ENCODE data around the gene SELP.
A peak's percentile ranks its signal among the peaks of the same experiment; 100 is the strongest.

The SELP gene

DNA sequence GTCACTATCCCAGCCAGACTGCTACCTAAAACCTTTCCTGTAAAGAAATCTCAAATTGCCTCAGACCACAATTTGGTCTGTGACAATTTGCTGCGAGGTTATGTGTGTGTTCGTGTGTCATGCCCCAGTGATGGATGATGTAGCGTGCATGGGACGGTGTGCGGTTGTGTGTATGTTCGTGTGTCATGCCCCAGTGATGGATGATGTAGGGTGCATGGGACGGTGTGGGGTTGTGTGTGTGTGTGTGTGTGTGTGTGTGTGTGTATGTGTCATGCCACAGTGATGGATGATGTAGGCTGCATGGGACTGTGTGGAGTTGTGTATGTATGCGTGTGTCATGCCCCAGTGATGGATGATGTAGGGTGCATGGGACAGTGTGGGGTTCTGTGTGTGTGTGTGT, 9.4 kb downstream of the SELP start:
- no peak for DNase-seq (ENCODE audit: low spot score)

DNA sequence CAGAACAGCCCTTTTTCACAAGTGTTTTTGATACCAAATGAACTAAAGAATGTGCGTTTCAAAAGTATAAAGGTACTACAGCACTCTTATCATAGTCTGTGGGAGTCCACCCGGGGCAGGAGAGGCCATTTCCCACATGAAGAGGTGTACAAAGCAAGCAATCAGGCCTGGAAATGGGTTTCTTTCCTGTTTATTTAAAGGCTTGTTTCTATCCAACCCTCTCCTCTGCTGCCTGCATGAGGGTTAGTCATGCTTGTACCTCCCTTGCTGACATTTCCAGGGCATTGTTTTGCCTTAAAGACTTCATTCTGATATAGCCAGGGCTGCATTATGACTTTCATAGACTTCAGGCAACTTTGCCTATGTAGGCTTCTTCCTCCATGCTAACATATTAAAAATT, 11.6 kb downstream of the SELP start:
- no peak for DNase-seq (ENCODE audit: low spot score)

DNA sequence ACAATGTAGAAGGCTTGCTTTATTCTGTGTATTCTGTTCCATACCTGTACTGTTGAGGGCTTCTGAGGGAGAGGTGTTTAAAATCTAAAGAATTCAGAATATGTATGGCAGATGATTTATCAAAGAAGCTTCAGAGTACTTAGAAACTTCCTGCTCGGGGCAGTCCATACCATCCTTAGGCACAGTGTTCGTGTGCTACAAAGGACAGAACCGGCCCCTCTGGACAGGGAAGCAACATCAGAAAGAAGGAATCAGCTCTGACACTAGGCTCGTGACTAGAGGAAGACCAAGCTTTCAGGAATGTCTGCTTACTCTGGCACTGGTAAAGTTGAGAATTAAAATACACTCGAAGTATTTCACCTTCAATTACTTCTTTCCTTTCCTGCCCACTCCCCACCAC, 14.1 kb downstream of the SELP start:
- DNase-seq (ENCODE audit: low spot score), result no peak

DNA sequence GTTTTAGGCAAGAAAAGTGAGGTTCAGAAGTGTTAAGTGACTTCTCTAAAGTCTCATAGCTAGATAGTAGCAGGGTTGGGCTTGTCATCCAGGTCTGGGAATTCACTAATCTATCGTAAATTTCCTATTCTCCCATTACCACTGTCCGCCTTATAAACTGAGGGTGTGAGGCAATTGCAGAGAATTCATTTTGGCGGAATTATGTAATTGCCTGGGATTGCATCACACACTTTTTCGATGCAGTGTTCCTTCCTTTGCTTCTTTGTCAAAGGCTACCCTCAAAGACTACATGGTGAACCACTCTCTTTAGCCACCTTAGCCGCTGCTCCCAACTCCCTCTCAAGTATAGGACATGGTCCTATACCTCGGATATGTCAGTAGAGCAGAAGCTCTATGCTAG, 19.1 kb downstream of the SELP start:
- DNase-seq (ENCODE audit: low spot score), result no peak

DNA sequence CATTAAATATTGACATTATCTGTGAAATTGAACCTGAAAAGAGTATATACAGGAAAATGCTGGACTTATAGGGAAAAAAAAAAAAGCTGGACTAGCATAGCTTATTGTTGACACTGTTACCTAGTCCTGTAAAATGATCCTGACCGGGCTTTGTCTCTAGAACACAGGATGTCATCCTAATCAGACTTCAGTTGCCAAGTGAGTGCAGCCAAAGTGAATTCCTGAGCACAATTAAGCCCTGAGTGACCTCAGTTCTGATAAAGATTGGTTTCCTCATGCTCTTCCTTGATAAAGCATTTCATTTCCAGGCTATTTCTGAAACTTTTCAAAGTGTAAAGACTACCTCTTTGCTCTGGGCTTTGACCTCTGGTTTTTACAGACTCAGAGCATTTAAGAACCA, 19.8 kb downstream of the SELP start:
- DNase-seq (ENCODE audit: low spot score), result no peak

DNA sequence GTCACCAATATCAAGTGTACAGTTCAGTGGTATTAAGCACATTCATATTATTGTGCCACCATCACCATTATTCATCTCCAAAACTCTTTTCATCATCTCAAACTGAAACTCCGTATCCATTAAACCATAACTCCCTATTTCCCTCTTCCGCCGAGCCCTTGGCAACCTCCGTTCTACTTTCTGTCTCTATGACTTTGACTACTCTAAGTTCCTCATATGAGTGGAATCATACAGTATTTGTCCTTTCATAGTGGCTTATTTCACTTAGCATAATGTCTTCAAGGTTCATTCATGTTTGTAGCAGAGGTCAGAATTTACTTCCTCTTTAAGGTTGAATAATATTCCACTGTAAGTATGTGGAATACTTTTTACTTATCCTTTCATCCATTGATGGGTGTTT, 21.7 kb downstream of the SELP start:
- DNase-seq (ENCODE audit: low spot score), result no peak

DNA sequence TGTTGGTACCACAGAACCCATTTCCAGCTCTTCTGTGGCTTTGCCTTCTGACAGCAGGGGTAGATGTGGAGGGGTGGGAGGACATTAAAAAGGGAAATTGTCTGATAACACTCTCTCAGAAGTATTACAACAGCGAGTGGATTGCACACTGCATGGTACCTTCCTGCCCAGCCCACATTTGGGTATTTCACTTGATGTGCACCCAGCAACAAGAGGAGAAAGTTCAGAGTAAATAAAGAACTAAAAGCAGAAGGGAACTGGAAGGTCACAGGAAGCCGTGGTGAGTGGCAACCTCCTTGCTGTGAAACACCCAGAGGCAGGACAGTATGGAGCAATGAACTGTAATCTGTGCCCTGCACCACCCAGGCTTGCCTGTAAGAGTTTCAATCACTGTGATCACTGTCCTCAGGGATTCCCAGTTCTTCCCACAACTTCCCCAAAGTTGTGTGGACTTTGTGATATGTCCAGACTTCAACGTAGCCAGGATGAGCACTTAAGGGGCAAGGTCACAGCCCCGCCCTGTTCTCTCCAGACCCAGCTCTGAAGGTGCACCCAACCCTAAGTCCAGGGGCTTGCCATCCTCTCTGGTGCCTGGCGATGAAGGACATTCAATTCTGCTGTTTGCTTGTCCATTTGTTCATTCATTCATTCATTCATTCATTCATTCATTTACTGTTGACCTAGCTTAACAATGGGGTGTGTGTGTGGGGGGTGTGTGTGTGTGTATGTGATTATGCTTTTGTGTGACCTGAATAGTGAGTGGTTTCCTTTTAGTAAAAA, 25.0 kb downstream of the SELP start:
- DNase-seq (ENCODE audit: low spot score), result no peak

DNA sequence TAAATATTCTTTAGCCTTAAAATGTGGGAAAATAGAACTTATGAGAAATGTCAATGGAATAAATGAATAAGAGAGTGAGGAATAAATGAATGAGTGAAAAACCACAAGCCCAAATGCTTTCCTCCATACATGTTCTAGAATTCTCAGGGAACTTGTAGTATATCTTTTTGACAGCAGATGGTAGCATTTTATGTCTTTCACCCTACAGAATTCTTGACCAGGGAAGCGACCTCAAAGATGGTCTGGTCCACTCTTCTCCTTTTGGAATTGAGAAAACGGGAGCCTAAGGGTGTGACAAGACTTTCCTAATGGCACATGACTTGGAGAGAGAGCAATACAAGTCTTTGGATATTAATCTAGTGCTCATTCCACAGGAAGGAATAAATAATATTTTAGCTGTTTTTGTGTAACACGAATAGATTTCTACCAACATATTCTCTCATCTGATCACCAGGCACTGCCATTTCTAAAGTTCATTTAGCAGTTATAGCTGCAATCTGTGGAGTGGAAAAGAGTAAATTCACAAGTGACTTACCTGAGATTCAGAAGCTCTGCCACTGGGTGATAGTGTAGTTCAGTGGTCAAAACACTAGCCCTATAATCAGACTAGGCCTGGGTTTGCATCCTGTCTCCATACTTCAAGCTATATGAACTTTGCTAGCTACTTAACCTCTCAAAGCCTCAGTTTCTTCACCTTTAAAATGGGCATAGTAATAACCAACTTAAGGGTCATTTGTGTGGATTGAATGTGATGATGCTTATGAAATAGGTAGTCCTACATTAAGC, 28.6 kb downstream of the SELP start:
- peak; percentile 53 for DNase-seq (ENCODE audit: low spot score)

DNA sequence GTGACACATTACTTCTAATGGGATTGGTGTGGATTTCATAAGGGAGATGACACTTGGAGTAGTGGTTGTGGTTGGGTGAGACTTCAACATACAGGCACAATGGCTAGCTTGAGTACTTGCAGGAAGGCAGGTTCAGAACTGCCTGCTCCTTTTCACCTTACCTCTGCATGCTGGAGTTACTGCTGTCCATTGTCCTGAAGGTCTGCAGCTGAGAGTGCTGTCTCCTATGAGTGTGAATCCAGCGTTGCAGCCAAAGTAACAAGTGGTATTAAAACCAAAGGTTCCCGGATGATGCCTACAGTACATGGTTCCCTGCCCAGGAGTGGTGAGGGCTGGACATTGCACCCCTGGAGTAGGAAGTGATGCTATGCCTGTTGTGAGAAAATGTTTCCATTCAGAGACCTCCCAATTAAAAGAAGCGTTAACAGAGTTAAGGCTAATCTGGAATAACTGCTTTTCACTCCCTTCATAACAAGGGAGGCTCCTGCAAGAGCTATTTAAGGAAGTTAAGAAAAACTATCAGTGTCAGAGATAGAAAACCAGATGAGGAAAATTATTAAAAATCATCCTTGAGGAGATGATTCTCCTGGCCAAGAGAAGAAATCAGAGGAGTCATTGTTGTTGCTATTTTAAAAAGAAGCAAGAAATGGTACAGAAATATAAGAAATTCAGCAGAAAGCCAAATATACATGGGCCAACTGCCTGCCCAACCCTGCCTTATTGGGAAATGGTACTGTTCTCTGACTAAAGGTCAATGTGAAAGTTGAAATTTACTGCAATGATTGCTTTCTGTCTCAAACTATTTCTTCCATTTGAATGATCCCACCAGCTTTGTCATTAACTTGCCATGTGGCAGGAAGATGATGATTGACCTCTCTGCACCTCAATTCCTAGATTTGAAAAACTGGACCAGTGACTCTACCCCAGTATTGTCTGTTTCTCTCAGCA, 33.9 kb downstream of the SELP start:
- peak; percentile 40 for DNase-seq (ENCODE audit: low spot score)

DNA sequence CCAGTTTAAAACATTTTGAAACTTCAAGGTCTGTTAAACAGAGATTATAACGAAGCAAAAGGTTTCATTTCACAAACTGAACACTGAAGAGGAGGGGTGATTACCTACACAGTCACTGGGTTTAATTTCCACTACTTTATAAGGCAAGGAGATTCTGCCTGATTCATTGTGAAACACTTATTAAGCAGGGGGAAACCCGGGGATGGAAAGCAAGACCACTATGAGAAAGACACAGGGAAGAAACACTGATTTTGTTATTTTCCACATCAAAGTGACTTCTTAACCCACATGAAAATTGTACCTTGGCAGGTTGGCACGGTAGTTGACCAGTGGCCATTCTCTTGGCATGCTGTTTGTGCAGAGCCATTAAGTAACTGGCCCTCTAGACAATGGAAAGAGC, 35.5 kb downstream of the SELP start:
- DNase-seq (ENCODE audit: low spot score), result no peak

DNA sequence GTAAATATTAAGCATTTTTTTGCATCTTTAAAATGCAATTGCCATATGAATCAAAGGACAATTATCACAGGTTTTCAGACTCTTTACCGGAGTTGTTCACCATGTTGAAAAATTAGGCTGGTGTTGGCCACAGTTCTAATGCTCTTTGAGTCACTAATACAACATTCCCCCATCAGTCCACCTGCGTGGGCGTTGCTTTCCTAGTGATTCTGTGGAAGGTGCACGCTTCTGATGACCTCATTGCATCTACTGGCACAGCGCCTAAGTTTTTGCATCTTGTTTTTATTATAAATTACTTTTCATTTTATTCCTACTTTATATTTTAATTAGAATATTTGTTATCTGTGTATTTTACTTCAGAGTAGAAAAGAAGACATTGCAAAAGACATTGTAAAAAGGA, 39.0 kb downstream of the SELP start:
- DNase-seq (ENCODE audit: low spot score), result peak; percentile 9

DNA sequence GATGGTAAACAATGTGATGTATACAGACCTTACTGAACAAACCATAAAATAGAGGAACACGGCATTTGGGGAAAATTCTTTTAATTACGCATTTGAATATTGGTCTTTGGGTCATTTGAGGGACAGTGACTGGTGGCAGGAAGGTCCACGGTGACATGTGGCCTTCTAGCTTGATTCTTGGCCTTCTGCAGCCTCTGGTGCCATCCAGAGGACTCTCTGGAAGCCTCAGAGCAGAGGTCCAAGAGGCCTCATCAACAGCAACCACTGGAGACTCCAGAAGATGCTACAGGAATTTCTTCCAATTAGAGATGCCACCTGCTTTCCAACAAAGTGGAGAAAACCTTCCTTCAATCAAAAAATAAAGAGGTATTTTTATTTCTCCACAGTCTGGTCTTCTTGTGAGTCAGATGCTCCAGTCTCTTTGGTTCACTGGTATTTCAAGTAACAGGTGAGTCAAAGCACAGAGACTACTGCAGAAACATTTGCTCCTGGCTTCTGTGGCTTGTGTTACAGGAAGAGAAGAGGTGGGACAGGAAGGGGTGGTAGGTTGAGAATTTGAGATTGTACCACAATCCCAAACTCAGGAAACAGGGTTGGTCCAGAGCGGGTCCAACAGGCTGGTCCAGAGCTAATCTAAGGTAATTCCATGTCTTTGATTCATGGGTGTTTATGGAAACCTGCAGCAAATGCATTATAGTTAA, 41.0 kb downstream of the SELP start:
- DNase-seq (ENCODE audit: low spot score), result no peak

DNA sequence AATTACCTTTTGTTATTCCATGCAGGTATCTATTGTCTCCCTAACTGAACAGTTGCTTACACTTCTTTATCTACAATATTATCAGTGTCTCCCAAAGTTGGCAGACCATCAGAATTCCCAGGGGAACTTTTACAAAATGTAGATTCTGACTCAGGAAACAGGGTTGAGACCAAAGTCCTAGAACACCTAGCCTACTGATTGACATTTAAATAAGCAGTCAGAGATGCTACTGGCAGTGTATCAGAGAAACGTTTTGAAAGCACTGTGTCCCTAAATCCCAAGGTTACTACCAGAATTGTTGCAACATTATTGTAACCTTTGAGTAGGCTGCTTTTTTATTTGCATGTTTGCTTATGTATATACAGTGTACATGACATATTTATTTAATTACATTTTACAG, 41.8 kb downstream of the SELP start:
- no peak for DNase-seq (ENCODE audit: low spot score)

DNA sequence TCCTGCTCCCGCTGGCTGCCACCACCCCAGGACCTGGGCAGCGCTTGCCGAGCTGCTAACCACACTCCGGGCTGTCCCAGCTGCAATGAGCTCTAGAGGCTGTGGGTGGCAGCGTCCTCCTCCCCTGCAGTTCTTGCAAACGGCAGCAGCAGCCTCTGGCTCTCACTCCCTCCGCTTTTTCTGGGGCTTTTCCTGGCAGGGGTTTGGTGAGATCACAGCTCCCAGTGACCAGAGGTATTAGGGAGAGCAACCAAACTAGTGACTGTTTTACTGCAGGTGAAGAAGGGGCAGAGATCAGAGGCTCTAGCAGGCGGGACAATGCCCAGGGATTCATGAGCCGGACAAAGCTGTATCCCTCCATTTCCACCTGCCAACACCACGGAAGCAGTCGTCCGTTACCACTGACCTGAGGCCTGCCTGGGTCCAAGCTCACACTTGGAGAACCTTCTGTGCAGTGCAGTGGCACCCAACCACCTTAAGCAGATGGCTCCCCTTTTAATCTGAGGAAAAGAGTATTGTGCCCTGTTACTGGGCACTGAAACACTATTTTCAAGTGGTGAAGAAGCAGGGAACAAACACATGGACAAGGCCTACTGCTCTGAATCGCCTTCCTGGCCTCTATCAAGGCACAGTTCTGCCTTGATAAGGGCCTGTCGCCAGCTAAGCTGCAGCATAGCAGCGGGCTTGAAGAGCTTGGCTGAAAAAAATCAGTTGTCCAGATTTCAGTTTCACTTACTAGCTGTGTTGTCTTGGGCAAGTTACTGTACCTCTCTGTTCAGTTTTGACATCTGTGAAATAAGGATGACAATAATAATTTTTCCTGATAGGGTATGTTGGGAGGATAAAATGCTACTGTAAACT, 43.3 kb downstream of the SELP start, which contains the start of gene F5:
Gene F5, minus strand, starts transcription at position 87 of the 861 bp plus-strand sequence. CDS start 95 bp downstream, outside the sequence.
- peak; percentile 62 for DNase-seq (ENCODE audit: low spot score)

DNA sequence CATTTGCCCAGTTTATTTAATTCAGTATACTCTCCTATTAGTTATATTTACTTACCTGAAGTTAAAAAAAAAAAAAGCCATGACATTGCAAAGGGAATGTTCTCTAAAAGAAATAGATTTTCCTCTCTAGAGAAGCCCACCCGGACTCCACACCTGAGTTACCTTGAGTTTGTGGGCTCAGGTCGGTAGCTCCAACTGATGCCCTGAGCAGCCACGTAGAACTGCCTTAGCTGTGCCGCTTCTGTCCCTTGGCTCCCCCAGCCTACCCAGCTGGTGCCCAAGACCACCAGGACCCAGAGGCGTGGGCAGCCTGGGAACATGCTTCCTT, 43.9 kb downstream of the SELP start:
- DNase-seq (ENCODE audit: low spot score), result no peak

DNA sequence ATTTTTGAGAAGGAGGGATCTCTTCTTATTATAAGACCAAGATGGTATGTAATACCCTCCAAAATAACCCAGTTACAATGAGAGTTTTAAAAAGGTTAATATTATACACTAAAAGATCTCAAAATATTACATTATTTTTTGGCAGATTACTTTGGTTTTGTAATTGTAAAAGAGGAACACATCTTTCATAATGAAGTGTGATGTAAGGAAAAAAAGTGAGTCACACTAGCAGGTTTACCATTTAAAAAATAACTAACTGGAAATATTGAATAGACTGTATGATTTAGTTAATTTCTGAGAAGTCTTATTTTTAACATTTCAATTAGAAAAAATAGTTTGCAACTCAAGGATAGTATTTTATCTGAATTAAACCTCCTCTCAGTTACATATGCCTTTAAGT, 44.7 kb downstream of the SELP start:
- DNase-seq (ENCODE audit: low spot score), result no peak

DNA sequence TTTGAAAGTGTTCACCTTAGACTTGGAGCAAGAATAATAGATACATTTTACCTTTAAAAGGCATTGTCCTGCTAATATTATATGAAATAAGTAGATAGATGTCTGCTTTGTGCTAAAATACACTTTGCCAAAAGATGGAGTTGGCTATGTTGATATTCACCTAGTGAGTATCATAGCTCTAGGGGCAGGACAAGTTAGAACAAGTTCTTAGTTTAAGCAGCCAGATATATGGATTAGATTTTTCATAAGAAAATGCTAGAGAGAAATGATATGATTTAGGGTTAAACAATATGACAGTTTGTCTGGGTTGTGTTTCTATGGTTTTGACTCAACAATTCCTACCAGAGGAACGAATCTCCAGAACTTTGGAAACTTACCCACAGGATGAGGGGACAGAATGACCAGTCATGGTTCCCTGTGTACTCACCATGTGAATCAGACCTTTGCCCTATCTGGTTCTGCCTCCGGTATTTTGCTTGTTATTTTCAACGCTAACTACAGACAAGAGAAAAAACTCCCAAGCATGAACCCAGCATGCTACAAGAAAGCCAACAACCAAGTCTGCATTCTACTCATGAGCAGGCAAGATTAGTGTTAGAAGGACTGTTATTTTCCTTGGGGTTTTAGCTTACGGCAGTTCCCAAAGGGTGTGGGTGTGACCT, 45.3 kb downstream of the SELP start:
- DNase-seq (ENCODE audit: low spot score), result peak; percentile 6

DNA sequence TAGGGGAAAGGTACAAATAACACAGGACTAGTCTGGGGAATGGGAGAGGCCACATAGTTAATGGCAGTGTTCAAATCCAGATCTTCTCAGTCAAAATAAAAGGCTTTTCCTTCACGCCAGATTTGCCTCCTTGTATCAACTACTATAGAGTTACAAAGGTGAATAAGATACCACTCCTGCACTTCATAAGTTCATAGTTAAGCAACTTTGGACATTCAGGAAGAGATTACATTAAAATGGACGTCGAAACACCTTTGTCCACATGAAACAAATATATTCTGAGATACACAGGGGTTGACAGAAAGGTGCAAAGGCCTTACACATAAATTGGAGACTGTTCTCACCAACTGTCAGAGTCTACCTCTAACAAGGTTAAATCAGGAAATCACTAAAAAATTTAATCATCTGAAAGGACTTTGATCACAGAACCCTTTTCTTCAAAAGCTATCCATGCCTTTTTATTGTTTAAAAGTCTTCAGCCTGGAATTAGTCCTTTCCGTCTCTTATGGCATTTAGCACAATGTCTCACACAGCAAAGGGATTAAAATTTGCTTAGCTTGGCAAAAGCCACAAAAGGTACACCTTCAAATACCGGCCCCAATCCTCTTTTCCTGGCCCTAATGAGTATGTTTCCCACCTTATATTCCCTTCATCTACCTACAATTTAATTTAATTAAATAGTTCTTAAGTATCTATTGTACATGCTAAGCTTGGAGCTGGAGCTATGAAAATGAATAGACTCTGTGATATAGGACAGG, 51.8 kb downstream of the SELP start:
- no peak for DNase-seq (ENCODE audit: low spot score)

DNA sequence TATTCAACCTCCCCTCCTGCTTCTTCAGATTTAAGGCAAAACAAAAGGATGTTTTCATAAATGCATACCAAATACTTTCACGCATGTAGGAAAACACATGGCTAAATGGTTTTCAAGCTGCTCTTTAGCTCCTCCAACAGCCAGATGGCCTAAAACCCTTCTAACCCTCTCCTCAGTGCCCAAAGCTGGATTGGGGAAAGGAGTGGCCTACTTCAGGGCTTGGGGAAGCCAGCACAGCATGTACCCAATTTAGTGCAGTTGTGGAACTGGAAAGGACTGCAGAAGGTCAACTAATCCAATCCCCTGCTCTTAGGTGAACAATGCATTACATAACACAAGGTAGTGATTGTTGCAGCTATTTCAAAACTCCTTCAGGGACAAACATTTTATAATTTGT, 53.0 kb downstream of the SELP start:
- no peak for DNase-seq (ENCODE audit: low spot score)

All from RKO (cell line).